HEK293 (cell line): ENCODE measurements around the gene PIGM.

ENCODE experiments used
- CTCF ChIA-PET: fragments of 350-600 bp; formaldehyde crosslinking; extraction: SDS; loops from one replicate; lab custom pipeline; 2021; ENCODE audit warnings: antibody characterized with exemption; lab: Yijun Ruan, JAX
- POLR2A ChIA-PET: fragments of 300-600 bp; formaldehyde crosslinking; extraction: SDS; loops from one replicate; lab custom pipeline; 2020; ENCODE audit warnings: antibody characterized with exemption, inconsistent platforms; lab: Yijun Ruan, JAX
- H3K27ac ChIP-seq: fragments of 200-500 bp; sonication (Bioruptor generic); 2 replicates; pipeline ENCODE4 v1.5.1; 2014; ENCODE audit warnings: low read depth, low read length, control low read depth, inconsistent platforms; ENCODE audit errors: extremely low read depth
- H3K36me3 ChIP-seq, 2 experiments: fragments of 200-500 bp in 1 of 2; sonication (Bioruptor generic) in 1 of 2; 1 replicate in 1 of 2; 2 replicates in 1 of 2; pipeline ENCODE4 v1.5.1; 2014 to 2017; ENCODE audit warnings: inconsistent platforms in 2 of 2, low read length in 2 of 2; ENCODE audit not compliant: control insufficient read depth in 2 of 2, insufficient read depth in 1 of 2
- H3K4me1 ChIP-seq: fragments of 200-500 bp; sonication (Bioruptor generic); 2 replicates; pipeline ENCODE4 v1.5.1; 2014; ENCODE audit warnings: mild to moderate bottlenecking, low read length, inconsistent platforms; ENCODE audit not compliant: control insufficient read depth, insufficient read depth
- H3K4me3 ChIP-seq: 2 replicates; pipeline ENCODE4 v1.5.1; 2011; ENCODE audit warnings: low read depth, mild to moderate bottlenecking, control low read depth, low read length, moderate library complexity
- H3K9me3 ChIP-seq: fragments of 200-500 bp; sonication (Bioruptor generic); 2 replicates; pipeline ENCODE4 v1.5.1; 2014; ENCODE audit warnings: low read depth, low read length, inconsistent platforms; ENCODE audit not compliant: control insufficient read depth, insufficient read depth
- HOXD13 ChIP-seq: sonication (generic); formaldehyde crosslinking; IDR thresholded peaks from 2 replicates; pipeline ENCODE4 v1.8.0; 2022; ENCODE audit warnings: missing genetic modification reagents, borderline replicate concordance
- SCRT1 ChIP-seq: fragments of 450-650 bp; formaldehyde crosslinking; IDR thresholded peaks from 2 replicates; pipeline ENCODE4 v1.5.1; 2016; ENCODE audit warnings: missing biosample characterization, missing genetic modification characterization, borderline replicate concordance
- SP7 ChIP-seq: fragments of 450-650 bp; formaldehyde crosslinking; IDR thresholded peaks from 2 replicates; pipeline ENCODE4 v1.5.1; 2016; ENCODE audit warnings: missing biosample characterization, missing genetic modification characterization
- WT1 ChIP-seq: fragments of 450-650 bp; formaldehyde crosslinking; IDR thresholded peaks from 2 replicates; pipeline ENCODE4 v1.5.1; 2016; ENCODE audit warnings: missing biosample characterization, missing genetic modification characterization
- ZBTB20 ChIP-seq: fragments of 450-650 bp; formaldehyde crosslinking; IDR thresholded peaks from 2 replicates; pipeline ENCODE4 v1.5.1; 2016; ENCODE audit warnings: missing biosample characterization, missing genetic modification characterization
- ZIC2 ChIP-seq: fragments of 450-650 bp; formaldehyde crosslinking; IDR thresholded peaks from 2 replicates; pipeline ENCODE4 v1.5.1; 2016; ENCODE audit warnings: missing biosample characterization, missing genetic modification characterization
- ZNF114 ChIP-seq: fragments of 450-650 bp; formaldehyde crosslinking; IDR thresholded peaks from 2 replicates; pipeline ENCODE4 v1.5.0; 2017; ENCODE audit warnings: missing biosample characterization, missing genetic modification characterization
- ZNF184 ChIP-seq: fragments of 450-650 bp; IDR thresholded peaks from 2 replicates; pipeline ENCODE4 v1.5.1; 2018; ENCODE audit warnings: missing biosample characterization, mild to moderate bottlenecking, missing genetic modification characterization
- ZNF202 ChIP-seq: fragments of 450-650 bp; formaldehyde crosslinking; IDR thresholded peaks from 2 replicates; pipeline ENCODE4 v1.5.1; 2016; ENCODE audit warnings: missing biosample characterization, missing genetic modification characterization, borderline replicate concordance
- ZNF211 ChIP-seq: fragments of 450-650 bp; formaldehyde crosslinking; IDR thresholded peaks from 2 replicates; pipeline ENCODE4 v1.5.1; 2016; ENCODE audit warnings: low read depth, missing biosample characterization, missing genetic modification characterization
- ZNF239 ChIP-seq: fragments of 450-650 bp; formaldehyde crosslinking; IDR thresholded peaks from 2 replicates; pipeline ENCODE4 v1.5.1; 2016; ENCODE audit warnings: missing biosample characterization, missing genetic modification characterization
- ZNF302 ChIP-seq: fragments of 450-650 bp; formaldehyde crosslinking; IDR thresholded peaks from 2 replicates; pipeline ENCODE4 v1.5.1; 2016; ENCODE audit warnings: missing biosample characterization, missing genetic modification characterization, low read depth
- ZNF560 ChIP-seq: fragments of 450-650 bp; formaldehyde crosslinking; IDR thresholded peaks from 2 replicates; pipeline ENCODE4 v1.5.1; 2017; ENCODE audit warnings: missing biosample characterization, missing genetic modification characterization, borderline replicate concordance
- ZNF792 ChIP-seq: fragments of 450-650 bp; formaldehyde crosslinking; IDR thresholded peaks from 2 replicates; pipeline ENCODE4 v1.5.1; 2016; ENCODE audit warnings: missing biosample characterization, missing genetic modification characterization
- ZSCAN16 ChIP-seq: fragments of 450-650 bp; formaldehyde crosslinking; IDR thresholded peaks from 2 replicates; pipeline ENCODE4 v1.5.1; 2016; ENCODE audit warnings: missing biosample characterization, missing genetic modification characterization
- TF ChIP-seq, protein P1 (sequence below): fragments of 450-650 bp; formaldehyde crosslinking; IDR thresholded peaks from 2 replicates; pipeline ENCODE4 v1.5.1; 2017; ENCODE audit warnings: missing biosample characterization, missing genetic modification characterization
- TF ChIP-seq, protein P2 (sequence below): fragments of 450-650 bp; formaldehyde crosslinking; IDR thresholded peaks from 2 replicates; pipeline ENCODE4 v1.5.1; 2017; ENCODE audit warnings: missing biosample characterization, missing genetic modification characterization
- TF ChIP-seq, protein P3 (sequence below): fragments of 450-650 bp; formaldehyde crosslinking; IDR thresholded peaks from 2 replicates; pipeline ENCODE4 v1.5.1; 2016; ENCODE audit warnings: missing biosample characterization, missing genetic modification characterization
- TF ChIP-seq, protein P4 (sequence below): fragments of 450-650 bp; formaldehyde crosslinking; IDR thresholded peaks from 2 replicates; pipeline ENCODE4 v1.5.1; 2017; ENCODE audit warnings: missing biosample characterization, missing genetic modification characterization
- TF ChIP-seq, protein P5 (sequence below): fragments of 450-650 bp; formaldehyde crosslinking; IDR thresholded peaks from 2 replicates; pipeline ENCODE4 v1.5.1; 2016; ENCODE audit warnings: missing biosample characterization, missing genetic modification characterization

Gene PIGM

DNA sequence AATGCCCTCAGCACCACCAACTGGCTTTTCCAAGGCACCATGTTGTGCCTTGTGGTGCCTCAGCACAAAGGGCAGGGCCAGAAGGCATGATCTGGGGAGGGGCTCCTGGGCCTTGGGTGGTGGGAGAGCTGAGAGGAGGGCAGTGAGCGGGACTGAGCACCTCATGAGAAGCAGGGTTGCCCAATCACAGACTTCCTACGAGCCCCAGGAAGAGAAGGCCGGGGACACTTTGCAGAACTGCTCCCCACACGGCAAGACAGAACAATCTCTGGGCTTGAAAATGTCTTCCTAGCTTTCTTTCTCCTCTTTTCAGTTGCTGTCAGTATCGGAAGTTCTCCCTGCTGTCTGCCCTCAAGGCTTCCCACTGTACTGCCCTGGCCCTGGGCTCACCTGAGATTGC is 31.4 kb upstream of the PIGM start (continued):
- no peak for TF ChIP-seq ZSCAN16 (tag by site-specific recombination)

DNA sequence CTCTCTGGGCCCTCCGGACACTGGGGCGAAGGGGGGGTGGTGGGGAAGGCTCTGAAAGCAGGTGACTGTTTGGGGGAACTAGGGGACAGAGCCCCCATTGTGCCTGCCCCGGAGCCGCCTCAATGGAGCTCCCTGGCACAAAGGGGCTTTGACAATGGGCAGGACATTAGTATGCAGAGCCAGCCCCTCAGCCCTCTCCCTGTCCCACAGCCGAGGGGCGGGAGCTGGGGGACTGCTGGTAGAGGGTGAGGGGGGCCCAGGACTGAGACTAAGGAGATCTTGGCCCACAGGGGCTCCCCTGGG is 30.4 kb upstream of the PIGM start:
- CTCF ChIA-PET: interaction anchor here (2.3 to 3.8 kb wide), 3 partner anchors 16 to 24 kb away, joined by 11 to 16 read pairs (median 15); no protein-coding TSS in a partner anchor
- H3K27ac ChIP-seq: no peak overlapping the region
- no peaks in the 10 kb centered on the region for H3K36me3 ChIP-seq
- H3K4me1 ChIP-seq: no peaks in the 10 kb centered on the region
- POLR2A ChIA-PET: no interaction called here
- TF ChIP-seq ZIC2 (tag by site-specific recombination): no peak
- TF ChIP-seq, protein P1, sequence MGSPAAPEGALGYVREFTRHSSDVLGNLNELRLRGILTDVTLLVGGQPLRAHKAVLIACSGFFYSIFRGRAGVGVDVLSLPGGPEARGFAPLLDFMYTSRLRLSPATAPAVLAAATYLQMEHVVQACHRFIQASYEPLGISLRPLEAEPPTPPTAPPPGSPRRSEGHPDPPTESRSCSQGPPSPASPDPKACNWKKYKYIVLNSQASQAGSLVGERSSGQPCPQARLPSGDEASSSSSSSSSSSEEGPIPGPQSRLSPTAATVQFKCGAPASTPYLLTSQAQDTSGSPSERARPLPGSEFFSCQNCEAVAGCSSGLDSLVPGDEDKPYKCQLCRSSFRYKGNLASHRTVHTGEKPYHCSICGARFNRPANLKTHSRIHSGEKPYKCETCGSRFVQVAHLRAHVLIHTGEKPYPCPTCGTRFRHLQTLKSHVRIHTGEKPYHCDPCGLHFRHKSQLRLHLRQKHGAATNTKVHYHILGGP: no peak
- TF ChIP-seq ZNF211 (tag by site-specific recombination): no peak
- TF ChIP-seq ZNF792 (tag by site-specific recombination): no peak
- no peak for TF ChIP-seq ZNF239 (tag by site-specific recombination)
- no peak for TF ChIP-seq ZNF560 (tag by site-specific recombination)
- TF ChIP-seq ZBTB20 (tag by site-specific recombination): no peak
- no peak for TF ChIP-seq WT1 (tag by site-specific recombination)
- TF ChIP-seq, protein P2, sequence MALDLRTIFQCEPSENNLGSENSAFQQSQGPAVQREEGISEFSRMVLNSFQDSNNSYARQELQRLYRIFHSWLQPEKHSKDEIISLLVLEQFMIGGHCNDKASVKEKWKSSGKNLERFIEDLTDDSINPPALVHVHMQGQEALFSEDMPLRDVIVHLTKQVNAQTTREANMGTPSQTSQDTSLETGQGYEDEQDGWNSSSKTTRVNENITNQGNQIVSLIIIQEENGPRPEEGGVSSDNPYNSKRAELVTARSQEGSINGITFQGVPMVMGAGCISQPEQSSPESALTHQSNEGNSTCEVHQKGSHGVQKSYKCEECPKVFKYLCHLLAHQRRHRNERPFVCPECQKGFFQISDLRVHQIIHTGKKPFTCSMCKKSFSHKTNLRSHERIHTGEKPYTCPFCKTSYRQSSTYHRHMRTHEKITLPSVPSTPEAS (tag by site-specific recombination): no peak
- TF ChIP-seq, protein P3, sequence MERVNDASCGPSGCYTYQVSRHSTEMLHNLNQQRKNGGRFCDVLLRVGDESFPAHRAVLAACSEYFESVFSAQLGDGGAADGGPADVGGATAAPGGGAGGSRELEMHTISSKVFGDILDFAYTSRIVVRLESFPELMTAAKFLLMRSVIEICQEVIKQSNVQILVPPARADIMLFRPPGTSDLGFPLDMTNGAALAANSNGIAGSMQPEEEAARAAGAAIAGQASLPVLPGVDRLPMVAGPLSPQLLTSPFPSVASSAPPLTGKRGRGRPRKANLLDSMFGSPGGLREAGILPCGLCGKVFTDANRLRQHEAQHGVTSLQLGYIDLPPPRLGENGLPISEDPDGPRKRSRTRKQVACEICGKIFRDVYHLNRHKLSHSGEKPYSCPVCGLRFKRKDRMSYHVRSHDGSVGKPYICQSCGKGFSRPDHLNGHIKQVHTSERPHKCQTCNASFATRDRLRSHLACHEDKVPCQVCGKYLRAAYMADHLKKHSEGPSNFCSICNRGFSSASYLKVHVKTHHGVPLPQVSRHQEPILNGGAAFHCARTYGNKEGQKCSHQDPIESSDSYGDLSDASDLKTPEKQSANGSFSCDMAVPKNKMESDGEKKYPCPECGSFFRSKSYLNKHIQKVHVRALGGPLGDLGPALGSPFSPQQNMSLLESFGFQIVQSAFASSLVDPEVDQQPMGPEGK (tag by site-specific recombination): no peak
- TF ChIP-seq SP7 (tag by site-specific recombination): no peak
- TF ChIP-seq ZNF184 (tag by site-specific recombination): no peak
- no peak for TF ChIP-seq ZNF114 (tag by site-specific recombination)
- TF ChIP-seq, protein P4, sequence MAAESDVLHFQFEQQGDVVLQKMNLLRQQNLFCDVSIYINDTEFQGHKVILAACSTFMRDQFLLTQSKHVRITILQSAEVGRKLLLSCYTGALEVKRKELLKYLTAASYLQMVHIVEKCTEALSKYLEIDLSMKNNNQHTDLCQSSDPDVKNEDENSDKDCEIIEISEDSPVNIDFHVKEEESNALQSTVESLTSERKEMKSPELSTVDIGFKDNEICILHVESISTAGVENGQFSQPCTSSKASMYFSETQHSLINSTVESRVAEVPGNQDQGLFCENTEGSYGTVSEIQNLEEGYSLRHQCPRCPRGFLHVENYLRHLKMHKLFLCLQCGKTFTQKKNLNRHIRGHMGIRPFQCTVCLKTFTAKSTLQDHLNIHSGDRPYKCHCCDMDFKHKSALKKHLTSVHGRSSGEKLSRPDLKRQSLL (tag by site-specific recombination): no peak
- TF ChIP-seq HOXD13 (CRISPR knock-in tag): no peak
- no peak for TF ChIP-seq SCRT1 (tag by site-specific recombination)
- TF ChIP-seq, protein P5, sequence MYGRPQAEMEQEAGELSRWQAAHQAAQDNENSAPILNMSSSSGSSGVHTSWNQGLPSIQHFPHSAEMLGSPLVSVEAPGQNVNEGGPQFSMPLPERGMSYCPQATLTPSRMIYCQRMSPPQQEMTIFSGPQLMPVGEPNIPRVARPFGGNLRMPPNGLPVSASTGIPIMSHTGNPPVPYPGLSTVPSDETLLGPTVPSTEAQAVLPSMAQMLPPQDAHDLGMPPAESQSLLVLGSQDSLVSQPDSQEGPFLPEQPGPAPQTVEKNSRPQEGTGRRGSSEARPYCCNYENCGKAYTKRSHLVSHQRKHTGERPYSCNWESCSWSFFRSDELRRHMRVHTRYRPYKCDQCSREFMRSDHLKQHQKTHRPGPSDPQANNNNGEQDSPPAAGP (tag by site-specific recombination): no peak
- TF ChIP-seq ZNF202 (tag by site-specific recombination): no peak
- TF ChIP-seq ZNF302: no peak
- TF ChIP-seq, all 188 proteins: peak for 0
- H3K9me3 ChIP-seq: no peaks in the 10 kb centered on the region
- H3K4me3 ChIP-seq: no peak overlapping the region
